H1 (cell line): ENCODE data around the gene ARHGAP27.

ENCODE experiments used
- CBX5 ChIP-seq: fragments of 300-800, 300-1000 bp; sonication (generic); IDR thresholded peaks from 2 replicates; pipeline ENCODE4 v1.7.1; 2016; ENCODE audit warnings: antibody characterized with exemption, low read length, low read depth
- EP300 ChIP-seq, 2 experiments: IDR thresholded peaks; 1 replicate in 1 of 2; 2 replicates in 1 of 2; pipeline ENCODE4 v1.6.1; 2011 to 2012; ENCODE audit warnings: low read depth in 2 of 2, low read length in 2 of 2, mild to moderate bottlenecking in 2 of 2, borderline replicate concordance in 1 of 2, inconsistent platforms in 1 of 2, moderate library complexity in 1 of 2
- GABPA ChIP-seq: IDR thresholded peaks from 2 replicates; pipeline ENCODE4 v1.6.1; 2011; ENCODE audit warnings: mild to moderate bottlenecking, low read length, moderate library complexity, borderline replicate concordance; ENCODE audit not compliant: insufficient read depth
- PHF8 ChIP-seq: fragments of 200-600 bp; sonication (generic); conservative IDR thresholded peaks from 2 replicates; pipeline ENCODE4 v1.7.1; 2012; ENCODE audit warnings: low read depth, mild to moderate bottlenecking, inconsistent platforms, low read length, moderate library complexity
- POLR2A ChIP-seq, 2 experiments: IDR thresholded peaks; 1 replicate in 1 of 2; 2 replicates in 1 of 2; pipeline ENCODE4 v1.6.1; 2011; ENCODE audit warnings: low read depth in 2 of 2, low read length in 2 of 2, mild to moderate bottlenecking in 2 of 2; ENCODE audit errors: control extremely low read depth in 1 of 2
- POLR2AphosphoS5 ChIP-seq: IDR thresholded peaks from 2 replicates; pipeline ENCODE4 v1.6.1; 2011; ENCODE audit warnings: low read depth, low read length
- POU5F1 ChIP-seq: IDR thresholded peaks from 2 replicates; pipeline ENCODE4 v1.6.1; 2011; ENCODE audit warnings: low read depth, mild to moderate bottlenecking, low read length, moderate library complexity
- SIN3A ChIP-seq, 2 experiments: IDR thresholded peaks in 1 of 2; conservative IDR thresholded peaks in 1 of 2; 2 replicates each; pipeline ENCODE4 v1.6.1; 2011 to 2012; ENCODE audit warnings: low read length in 2 of 2, improper control_type of control experiment in 1 of 2, low read depth in 1 of 2, mild to moderate bottlenecking in 1 of 2
- SUZ12 ChIP-seq: fragments of 200-600 bp; sonication (generic); IDR thresholded peaks from 2 replicates; pipeline ENCODE4 v1.6.1; 2012; ENCODE audit warnings: mild to moderate bottlenecking, inconsistent platforms, low read length, moderate library complexity, mixed read lengths
- TAF1 ChIP-seq: IDR thresholded peaks from 2 replicates; pipeline ENCODE4 v1.6.1; 2011; ENCODE audit warnings: mild to moderate bottlenecking, low read depth, low read length
- ZNF274 ChIP-seq: IDR thresholded peaks from 2 replicates; pipeline ENCODE4 v1.7.0; 2012; ENCODE audit warnings: low read length, borderline replicate concordance; ENCODE audit errors: extremely low read depth
- TF ChIP-seq, protein P1 (sequence below), 3 experiments: IDR thresholded peaks; 1 replicate in 2 of 3; 2 replicates in 1 of 3; pipeline versions ENCODE4 v1.5.1 to v1.6.1; 2011; ENCODE audit warnings: low read length in 3 of 3, mild to moderate bottlenecking in 3 of 3, inconsistent platforms in 2 of 3, low read depth in 1 of 3, moderate library complexity in 1 of 3; ENCODE audit not compliant: insufficient read depth in 1 of 3; ENCODE audit errors: control extremely low read depth in 1 of 3
- TF ChIP-seq, protein P2 (sequence below): IDR thresholded peaks from 2 replicates; pipeline ENCODE4 v1.6.1; 2012; ENCODE audit warnings: inconsistent platforms

DNA sequence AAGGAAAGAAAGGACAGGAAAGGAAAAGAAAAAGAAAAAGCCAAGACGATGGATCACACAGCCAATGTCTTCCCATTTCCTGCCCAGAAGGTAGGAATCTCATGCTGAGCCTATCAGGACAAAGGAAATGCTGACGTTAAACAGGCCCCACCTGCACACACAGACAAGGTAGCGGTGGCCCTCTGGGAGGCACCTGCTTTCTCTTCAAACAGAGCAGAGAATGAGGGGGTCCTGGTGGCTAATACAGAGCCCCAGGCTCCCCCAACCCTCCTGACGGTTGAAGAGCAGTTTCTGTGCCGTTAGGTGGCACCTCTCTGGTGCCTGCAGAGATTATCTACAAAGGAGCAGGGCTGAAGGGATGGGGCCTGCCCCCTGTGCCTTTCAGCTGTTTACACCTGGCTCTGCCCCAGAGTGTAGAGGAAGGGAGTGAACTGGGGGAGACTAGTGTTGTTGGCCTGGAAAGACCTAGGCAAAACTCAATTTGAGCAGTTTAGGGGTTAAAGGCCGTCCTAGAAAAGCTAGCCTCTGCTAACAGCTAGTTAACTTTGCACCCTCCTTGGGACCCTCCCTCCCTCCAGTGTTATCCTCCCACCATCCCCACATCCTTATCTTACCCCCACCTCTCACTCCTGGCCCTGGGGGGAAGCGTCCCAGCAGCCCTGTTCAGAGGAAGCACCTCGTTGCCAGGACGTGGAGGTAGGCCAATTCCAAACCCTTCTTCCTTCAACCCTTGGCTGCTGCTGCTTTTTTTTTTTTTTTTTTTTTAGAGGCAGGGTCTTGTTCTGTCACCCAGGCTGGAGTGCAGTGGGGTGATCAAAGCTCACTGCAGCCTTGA lies 56.3 kb downstream of the ARHGAP27 start:
- TF ChIP-seq TAF1 (no peak), POLR2AphosphoS5 (no peak), POLR2A (IDR thresholded peaks at IDR 0.05; ENCODE audit: control extremely low read depth in 1 of 2, low read depth in 2 of 2, low read length in 2 of 2) (no peak), CBX5 (no peak), PHF8 (no peak), EP300 (IDR thresholded peaks at IDR 0.05; ENCODE audit: borderline replicate concordance in 1 of 2, low read depth in 2 of 2, low read length in 2 of 2) (no peak), SIN3A (conservative IDR thresholded peaks at IDR 0.05 in 1 of 2, IDR thresholded peaks at IDR 0.05 in 1 of 2; ENCODE audit: low read depth in 1 of 2, low read length in 2 of 2) (no peak), SUZ12 (no peak), GABPA (no peak), ZNF274 (no peak), POU5F1 (no peak)
- TF ChIP-seq, protein P1, sequence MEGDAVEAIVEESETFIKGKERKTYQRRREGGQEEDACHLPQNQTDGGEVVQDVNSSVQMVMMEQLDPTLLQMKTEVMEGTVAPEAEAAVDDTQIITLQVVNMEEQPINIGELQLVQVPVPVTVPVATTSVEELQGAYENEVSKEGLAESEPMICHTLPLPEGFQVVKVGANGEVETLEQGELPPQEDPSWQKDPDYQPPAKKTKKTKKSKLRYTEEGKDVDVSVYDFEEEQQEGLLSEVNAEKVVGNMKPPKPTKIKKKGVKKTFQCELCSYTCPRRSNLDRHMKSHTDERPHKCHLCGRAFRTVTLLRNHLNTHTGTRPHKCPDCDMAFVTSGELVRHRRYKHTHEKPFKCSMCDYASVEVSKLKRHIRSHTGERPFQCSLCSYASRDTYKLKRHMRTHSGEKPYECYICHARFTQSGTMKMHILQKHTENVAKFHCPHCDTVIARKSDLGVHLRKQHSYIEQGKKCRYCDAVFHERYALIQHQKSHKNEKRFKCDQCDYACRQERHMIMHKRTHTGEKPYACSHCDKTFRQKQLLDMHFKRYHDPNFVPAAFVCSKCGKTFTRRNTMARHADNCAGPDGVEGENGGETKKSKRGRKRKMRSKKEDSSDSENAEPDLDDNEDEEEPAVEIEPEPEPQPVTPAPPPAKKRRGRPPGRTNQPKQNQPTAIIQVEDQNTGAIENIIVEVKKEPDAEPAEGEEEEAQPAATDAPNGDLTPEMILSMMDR (IDR thresholded peaks at IDR 0.05; ENCODE audit: control extremely low read depth in 1 of 3, insufficient read depth in 1 of 3, low read depth in 1 of 3, low read length in 3 of 3) = no peak
- TF ChIP-seq, protein P2, sequence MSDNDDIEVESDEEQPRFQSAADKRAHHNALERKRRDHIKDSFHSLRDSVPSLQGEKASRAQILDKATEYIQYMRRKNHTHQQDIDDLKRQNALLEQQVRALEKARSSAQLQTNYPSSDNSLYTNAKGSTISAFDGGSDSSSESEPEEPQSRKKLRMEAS = no peak
